Smooth muscle cell (in vitro differentiated cells): ENCODE results near the gene SF3B3. TPM values are rescaled to one million over a fixed set of nuclear protein-coding genes. Genes with fewer than 3 reads are reported as not detected.
A peak's percentile ranks its signal among the peaks of the same experiment; 100 is the strongest.

Experiments
- DNase-seq: peaks from one replicate; lab custom pipeline; 2025; ENCODE audit not compliant: unreplicated experiment; lab: John Stamatoyannopoulos, UW
- H2AFZ ChIP-seq: fragments of 200-600 bp; sonication (generic); 2 replicates; pipeline ENCODE4 v1.6.0; 2016; ENCODE audit warnings: antibody characterized with exemption, low read depth, mild to moderate bottlenecking
- H3F3A ChIP-seq: fragments of 200-600 bp; sonication (generic); 2 replicates; pipeline ENCODE4 v1.6.0; 2017; ENCODE audit warnings: antibody characterized with exemption, low read depth
- H3K27ac ChIP-seq: fragments of 200-600 bp; sonication (generic); 2 replicates; pipeline ENCODE4 v1.5.1; 2016; ENCODE audit warnings: low read depth, mild to moderate bottlenecking
- H3K27me3 ChIP-seq: fragments of 200-600 bp; sonication (generic); 2 replicates; pipeline ENCODE4 v1.6.1; 2016; ENCODE audit warnings: low read depth, mild to moderate bottlenecking
- H3K36me3 ChIP-seq: fragments of 200-600 bp; sonication (generic); 2 replicates; pipeline ENCODE4 v1.5.1; 2016; ENCODE audit warnings: low read depth
- H3K4me1 ChIP-seq: fragments of 200-600 bp; sonication (generic); 2 replicates; pipeline ENCODE4 v1.5.1; 2016; ENCODE audit warnings: low read depth
- H3K4me2 ChIP-seq: fragments of 200-600 bp; sonication (generic); 2 replicates; pipeline ENCODE4 v1.6.0; 2016; ENCODE audit warnings: mild to moderate bottlenecking
- H3K4me3 ChIP-seq: fragments of 200-600 bp; sonication (generic); 2 replicates; pipeline ENCODE4 v1.5.1; 2016; ENCODE audit warnings: mild to moderate bottlenecking
- H3K79me2 ChIP-seq: fragments of 200-600 bp; sonication (generic); 2 replicates; pipeline ENCODE4 v1.6.0; 2016; ENCODE audit warnings: low read depth, mild to moderate bottlenecking
- H3K9ac ChIP-seq: fragments of 200-600 bp; sonication (generic); 2 replicates; pipeline ENCODE4 v1.6.0; 2016; ENCODE audit warnings: low read depth
- H3K9me3 ChIP-seq: fragments of 200-600 bp; sonication (generic); replicated peaks from 2 replicates; pipeline ENCODE4 v1.5.1; 2016; ENCODE audit warnings: low read depth
- H4K20me1 ChIP-seq: fragments of 200-600 bp; sonication (generic); 2 replicates; pipeline ENCODE4 v1.6.0; 2016; ENCODE audit warnings: low read depth
- CTCF ChIP-seq: fragments of 200-600 bp; sonication (generic); IDR thresholded peaks from 2 replicates; pipeline ENCODE4 v1.5.1; 2017; ENCODE audit warnings: borderline replicate concordance, mild to moderate bottlenecking, antibody characterized with exemption; ENCODE audit not compliant: insufficient read depth, poor library complexity, severe bottlenecking
- WGBS: methylation state at CpG from one replicate; pipeline ENCODE4 v1.1.7; 2016; ENCODE audit warnings: low lambda C conversion rate; 5-methylcytosine and 5-hydroxymethylcytosine counted together
- polyA plus RNA-seq: library from polyadenylated mRNA; unstranded; fragments of >200 nt; fragmentation: Nextera tagmentation; extraction: Ambion mirVana; gene quantifications from 2 replicates; pipeline ENCODE4 v1.2.1, GENCODE V29; 2016
- total RNA-seq: library from RNA; depleted of rRNA; stranded (reverse); fragments of >200 nt; gene quantifications from 2 replicates; pipeline ENCODE4 v1.2.3, GENCODE V29; 2014

The SF3B3 gene
- total and polyA plus RNA-seq, 2 experiments from 2014 or later = 126 to 129 TPM

GRCh38 chr16:70563636-70564035 lies 40.0 kb downstream of the SF3B3 start:
- Histone ChIP-seq H3K36me3 (peaks cover 41% of the 10 kb centered on the region), H4K20me1 (peaks cover 70% of the 10 kb centered on the region), H3K79me2 (peaks cover 9% of the 10 kb centered on the region), H3K27ac (no peak overlapping the region), H3K9me3 (no peaks in the 10 kb centered on the region), H3K4me2 (no peak overlapping the region), H3K4me3 (no peak overlapping the region), H3K9ac (no peak overlapping the region), H2AFZ (no peak overlapping the region), H3K4me1 (no peaks in the 10 kb centered on the region), H3K27me3 (no peaks in the 10 kb centered on the region), H3F3A (no peaks in the 10 kb centered on the region)
- no peak for DNase-seq
- WGBS = 74% methylated on average over 7 of the region's 7 CpGs
- no peak for TF ChIP-seq CTCF

- no peak overlapping the region for H3K4me3 ChIP-seq
- no peak overlapping the region for H2AFZ ChIP-seq
- no peak for DNase-seq
- H3K4me2 ChIP-seq = no peak overlapping the region
- no peak overlapping the region for H3K9ac ChIP-seq
- no peaks in the 10 kb centered on the region for H3K9me3 ChIP-seq
- no peaks in the 10 kb centered on the region for H3K4me1 ChIP-seq
- TF ChIP-seq CTCF = no peak
- peaks cover 8% of the 10 kb centered on the region for H3K79me2 ChIP-seq
- H4K20me1 ChIP-seq = peaks cover 75% of the 10 kb centered on the region
- no peaks in the 10 kb centered on the region for H3K27me3 ChIP-seq
- H3K36me3 ChIP-seq = peaks cover 41% of the 10 kb centered on the region
- no peak overlapping the region for H3K27ac ChIP-seq
- peaks cover 9% of the 10 kb centered on the region for H3F3A ChIP-seq
- WGBS = 94% methylated on average over 4 of the region's 4 CpGs
Measured at GRCh38 chr16:70565053-70565452, 41.4 kb downstream of the SF3B3 start.

- peaks cover 5% of the 10 kb centered on the region for H3K79me2 ChIP-seq
- peaks cover 85% of the 10 kb centered on the region for H4K20me1 ChIP-seq
- H3K4me3 ChIP-seq = no peak overlapping the region
- no peak for DNase-seq
- H3K4me1 ChIP-seq = peaks cover 5% of the 10 kb centered on the region
- no peak overlapping the region for H3K9ac ChIP-seq
- no peak overlapping the region for H3K4me2 ChIP-seq
- peak overlapping the region; percentile 47 for H3K27ac ChIP-seq
- no peak overlapping the region for H2AFZ ChIP-seq
- H3F3A ChIP-seq = peaks cover 22% of the 10 kb centered on the region
- TF ChIP-seq CTCF = no peak
- no peaks in the 10 kb centered on the region for H3K27me3 ChIP-seq
- WGBS = 59% methylated on average over 5 of the region's 5 CpGs
- H3K36me3 ChIP-seq = peaks cover 34% of the 10 kb centered on the region
- no peaks in the 10 kb centered on the region for H3K9me3 ChIP-seq
Measured at GRCh38 chr16:70568601-70569237, 45.1 kb downstream of the SF3B3 start.

- Histone ChIP-seq H3K27ac (peak overlapping the region; percentile 47), H3K4me3 (no peak overlapping the region), H3F3A (peaks cover 26% of the 10 kb centered on the region), H3K4me2 (no peak overlapping the region), H3K9me3 (no peaks in the 10 kb centered on the region), H3K4me1 (peaks cover 5% of the 10 kb centered on the region), H2AFZ (no peak overlapping the region), H3K27me3 (no peaks in the 10 kb centered on the region), H3K36me3 (peaks cover 34% of the 10 kb centered on the region), H4K20me1 (peaks cover 84% of the 10 kb centered on the region), H3K9ac (no peak overlapping the region), H3K79me2 (peaks cover 1% of the 10 kb centered on the region)
- no peak for TF ChIP-seq CTCF
- 96% methylated on average over 6 of the region's 6 CpGs for WGBS
- no peak for DNase-seq
Measured at GRCh38 chr16:70569752-70570151, 46.1 kb downstream of the SF3B3 start.
